BJ (cell line): Measurements from ENCODE around the gene TRIM27. TPM values are rescaled to one million over a fixed set of nuclear protein-coding genes. Genes with fewer than 3 reads are reported as not detected.
A peak's percentile ranks its signal among the peaks of the same experiment; 100 is the strongest.
"Not testable (repeated sequence)": the region's sequence is repeated elsewhere in the genome, so short reads cannot be mapped to it uniquely, and the experiment has no call there.

Source experiments
- CTCF ChIA-PET: fragments of 350-600 bp; formaldehyde crosslinking; extraction: SDS; loops from one replicate; lab custom pipeline; 2021; ENCODE audit warnings: antibody characterized with exemption, inconsistent platforms; lab: Yijun Ruan, JAX
- POLR2A ChIA-PET: fragments of 300-600 bp; sonication (Branson Sonifier 250); formaldehyde crosslinking; extraction: SDS; loops from one replicate; lab custom pipeline; 2021; ENCODE audit warnings: antibody characterized with exemption; lab: Charles Lee
- DNase-seq: peaks from one replicate; pipeline ENCODE4 v3.0.0-alpha.2; 2011; ENCODE audit warnings: low read depth
- H3K27me3 ChIP-seq: 2 replicates; pipeline ENCODE4 v1.6.0; 2011; ENCODE audit warnings: low read length; ENCODE audit not compliant: control insufficient read depth, insufficient read depth
- H3K36me3 ChIP-seq: 2 replicates; pipeline ENCODE4 v1.5.1; 2011; ENCODE audit warnings: low read length; ENCODE audit not compliant: control insufficient read depth, insufficient read depth
- H3K4me3 ChIP-seq: 2 replicates; pipeline ENCODE4 v1.5.1; 2011; ENCODE audit warnings: low read depth, mild to moderate bottlenecking, control low read depth, low read length
- CTCF ChIP-seq: IDR thresholded peaks from 2 replicates; pipeline ENCODE4 v1.5.1; 2011; ENCODE audit warnings: low read depth, mild to moderate bottlenecking, control low read depth, inconsistent platforms, low read length, moderate library complexity; ENCODE audit not compliant: insufficient read depth
- polyA minus RNA-seq: library from RNA; depleted of rRNA, polyadenylated mRNA; stranded (reverse); fragments of >200 nt; gene quantifications from 2 replicates; pipeline ENCODE4 v1.2.3, GENCODE V29; 2011; rRNA and poly(A)+ RNA removed
- polyA plus RNA-seq: library from polyadenylated mRNA; depleted of rRNA; stranded (reverse); fragments of >200 nt; gene quantifications from 2 replicates; pipeline ENCODE4 v1.2.3, GENCODE V29; 2011; rRNA removed

TRIM27 gene
- 47.3 TPM in 2 replicates for polyA plus RNA-seq
- polyA minus RNA-seq: 34.9 and 48.7 TPM in 2 replicates

- H3K27me3 ChIP-seq: no peaks in the 10 kb centered on the region; the same call in 1 of the 2 replicates
- ChIA-PET POLR2A (interaction anchor here (0.6 to 1.0 kb wide), 5 partner anchors 17 to 820 kb away, joined by 3 to 9 read pairs (median 3); no protein-coding TSS in a partner anchor), CTCF (interaction anchor here (0.8 to 1.5 kb wide), 8 partner anchors 9 to 731 kb away, joined by 3 to 4 read pairs (median 4); no protein-coding TSS in a partner anchor)
- H3K36me3 ChIP-seq: peaks cover 7% of the 10 kb centered on the region
- DNase-seq: no peak
- TF ChIP-seq CTCF: no peak
- peak within 1 kb of the TSS; percentile 63 for H3K4me3 ChIP-seq
These were observed at the start of gene TRIM27 for GRCh38 chr6:28923318-28924102. TSS of gene TRIM27 (minus strand) at chr6:28923985. CDS start at chr6:28923632, 353 bp downstream.

- DNase-seq, CTCF ChIA-PET, POLR2A ChIA-PET: not testable (repeated sequence)
These were observed 46.3 kb upstream of the TRIM27 start for GRCh38 chr6:28970056-28970455.

GRCh38 chr6:28969129-28969528, 45.3 kb upstream of the TRIM27 start:
- CTCF ChIA-PET: no interaction called here

More at GRCh38 chr6:28970056-28970455, 46.3 kb upstream of the TRIM27 start:
- not testable (repeated sequence) for H3K4me3 ChIP-seq, H3K36me3 ChIP-seq, H3K27me3 ChIP-seq

GRCh38 chr6:28968476-28968875, 44.7 kb upstream of the TRIM27 start:
- Histone ChIP-seq H3K4me3 (no peak overlapping the region), H3K27me3 (no peaks in the 10 kb centered on the region), H3K36me3 (no peaks in the 10 kb centered on the region)
- no peak for DNase-seq
- ChIA-PET CTCF (no interaction called here), POLR2A (no interaction called here)
- TF ChIP-seq CTCF: no peak

More at GRCh38 chr6:28969129-28969528, 45.3 kb upstream of the TRIM27 start:
- POLR2A ChIA-PET: no interaction called here
- no peak for DNase-seq
- TF ChIP-seq CTCF: no peak
- Histone ChIP-seq H3K36me3 (no peaks in the 10 kb centered on the region), H3K27me3 (no peaks in the 10 kb centered on the region), H3K4me3 (no peak overlapping the region)

GRCh38 chr6:28965706-28966105, 41.9 kb upstream of the TRIM27 start:
- TF ChIP-seq CTCF: no peak
- no peak for DNase-seq
- CTCF ChIA-PET: no interaction called here
- POLR2A ChIA-PET: no interaction called here
- Histone ChIP-seq H3K4me3 (no peak overlapping the region), H3K36me3 (no peaks in the 10 kb centered on the region), H3K27me3 (no peaks in the 10 kb centered on the region)
